CD4-positive, alpha-beta T cell treated with Interleukin-17A for 4 hours (primary cell): ENCODE data around the gene TBX20.

Source experiments
- DNase-seq: peaks from one replicate; pipeline ENCODE4 v3.0.0-alpha.2; 2020; ENCODE audit warnings: mixed read lengths

The TBX20 gene, protein sequence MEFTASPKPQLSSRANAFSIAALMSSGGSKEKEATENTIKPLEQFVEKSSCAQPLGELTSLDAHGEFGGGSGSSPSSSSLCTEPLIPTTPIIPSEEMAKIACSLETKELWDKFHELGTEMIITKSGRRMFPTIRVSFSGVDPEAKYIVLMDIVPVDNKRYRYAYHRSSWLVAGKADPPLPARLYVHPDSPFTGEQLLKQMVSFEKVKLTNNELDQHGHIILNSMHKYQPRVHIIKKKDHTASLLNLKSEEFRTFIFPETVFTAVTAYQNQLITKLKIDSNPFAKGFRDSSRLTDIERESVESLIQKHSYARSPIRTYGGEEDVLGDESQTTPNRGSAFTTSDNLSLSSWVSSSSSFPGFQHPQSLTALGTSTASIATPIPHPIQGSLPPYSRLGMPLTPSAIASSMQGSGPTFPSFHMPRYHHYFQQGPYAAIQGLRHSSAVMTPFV

DNA sequence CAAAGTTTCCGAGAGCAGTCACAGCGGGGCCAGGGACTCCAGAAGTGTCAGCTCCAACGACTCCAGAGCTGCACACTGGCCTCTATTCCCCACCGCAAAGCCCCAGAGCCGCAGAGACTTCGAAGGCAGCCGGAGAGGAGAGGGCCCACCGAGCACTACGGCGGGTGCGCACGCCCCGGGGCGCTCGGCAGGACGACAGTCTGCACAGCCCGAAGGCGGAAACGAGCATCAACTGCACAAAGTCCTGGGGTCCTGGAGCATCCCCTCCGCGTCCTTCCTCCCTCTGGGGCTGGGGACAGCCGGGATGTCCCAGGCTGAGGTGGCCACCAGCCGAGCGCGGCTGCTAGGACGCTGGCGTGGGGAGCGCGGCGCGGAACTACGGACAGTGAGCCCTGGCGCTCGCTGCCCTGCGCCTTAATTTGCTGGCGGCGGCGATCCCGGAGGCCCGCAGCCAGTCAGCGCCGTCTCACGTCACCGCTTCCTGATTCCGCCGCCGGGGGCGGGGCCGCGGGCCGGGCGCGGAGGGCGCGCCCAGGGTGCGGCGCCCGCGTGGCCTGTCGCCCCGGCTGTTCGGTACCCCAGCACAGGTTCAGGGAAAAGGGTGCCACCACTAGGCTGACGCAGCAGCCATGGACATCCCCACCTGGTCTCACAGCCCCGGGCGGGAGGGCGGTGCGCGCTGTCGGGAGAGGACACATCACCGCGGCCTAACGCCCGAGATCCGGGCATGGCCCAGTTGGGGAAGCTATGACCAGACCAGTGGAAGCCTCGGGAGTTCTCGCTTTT, at the start of gene TBX20:
Gene TBX20, minus strand, starts transcription at position 391 of the 786 bp plus-strand sequence. CDS start 480 bp downstream, outside the sequence.
- no peak for DNase-seq

GRCh38 chr7:35289376-35289775, 35.5 kb upstream of the TBX20 start:
- no peak for DNase-seq

GRCh38 chr7:35286986-35287385, 33.1 kb upstream of the TBX20 start:
- DNase-seq: no peak

GRCh38 chr7:35286422-35286821, 32.5 kb upstream of the TBX20 start:
- no peak for DNase-seq

GRCh38 chr7:35285799-35286198, 31.9 kb upstream of the TBX20 start:
- DNase-seq: no peak

- DNase-seq: no peak
These were observed 27.0 kb upstream of the TBX20 start for GRCh38 chr7:35280902-35281301.

GRCh38 chr7:35277359-35277758, 23.5 kb upstream of the TBX20 start:
- DNase-seq: no peak

GRCh38 chr7:35272246-35272645, 18.3 kb upstream of the TBX20 start:
- DNase-seq: no peak

GRCh38 chr7:35268953-35269352, 15.1 kb upstream of the TBX20 start:
- no peak for DNase-seq

GRCh38 chr7:35267411-35267810, 13.5 kb upstream of the TBX20 start:
- DNase-seq: no peak

GRCh38 chr7:35263396-35263795, 9.5 kb upstream of the TBX20 start:
- DNase-seq: no peak

- DNase-seq: no peak
These were observed 7.8 kb upstream of the TBX20 start for GRCh38 chr7:35261476-35262285.

- DNase-seq: no peak
These were observed 7.1 kb upstream of the TBX20 start for GRCh38 chr7:35261041-35261440.

- no peak for DNase-seq
These were observed 6.3 kb upstream of the TBX20 start for GRCh38 chr7:35260246-35260645.

GRCh38 chr7:35259523-35259908, 5.6 kb upstream of the TBX20 start:
- no peak for DNase-seq

GRCh38 chr7:35258868-35259522, 5.1 kb upstream of the TBX20 start:
- no peak for DNase-seq

DNA sequence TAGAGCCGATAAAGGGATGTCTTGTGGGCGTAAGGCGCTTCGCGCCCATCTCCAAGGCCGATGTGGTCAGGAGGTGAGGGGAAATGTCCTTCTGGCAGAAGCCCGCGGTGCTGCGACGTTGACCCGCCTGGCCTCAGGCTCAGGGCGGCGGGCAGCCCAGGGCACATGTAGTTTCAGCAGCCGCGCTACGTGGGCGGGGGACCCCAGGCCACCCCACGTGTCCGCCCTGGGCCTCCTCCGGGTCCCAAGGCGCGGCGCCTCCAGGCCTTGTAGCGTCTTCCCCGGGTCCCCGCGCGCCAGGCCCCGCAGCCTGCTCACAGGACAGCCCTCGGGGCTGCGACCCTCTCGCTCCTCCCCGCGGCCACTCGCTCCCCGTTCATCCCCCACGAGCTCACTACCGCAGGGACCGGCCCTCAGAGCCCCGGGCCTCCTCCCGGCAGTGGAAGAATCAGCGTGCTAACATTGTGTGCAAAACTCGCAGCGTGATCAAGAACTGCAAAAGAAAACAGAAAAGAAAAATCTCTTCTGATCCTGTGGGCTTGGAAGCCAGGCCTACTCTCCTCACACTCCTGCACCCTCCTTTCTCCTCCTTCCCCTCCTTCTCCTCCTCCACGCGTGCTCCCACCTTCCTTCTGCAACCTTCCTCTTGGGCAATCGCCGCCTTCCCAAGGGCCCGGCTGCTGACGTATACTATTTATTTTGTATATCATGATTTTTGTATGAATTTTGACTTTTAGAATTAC, 4.4 kb upstream of the TBX20 start:
- no peak for DNase-seq

DNA sequence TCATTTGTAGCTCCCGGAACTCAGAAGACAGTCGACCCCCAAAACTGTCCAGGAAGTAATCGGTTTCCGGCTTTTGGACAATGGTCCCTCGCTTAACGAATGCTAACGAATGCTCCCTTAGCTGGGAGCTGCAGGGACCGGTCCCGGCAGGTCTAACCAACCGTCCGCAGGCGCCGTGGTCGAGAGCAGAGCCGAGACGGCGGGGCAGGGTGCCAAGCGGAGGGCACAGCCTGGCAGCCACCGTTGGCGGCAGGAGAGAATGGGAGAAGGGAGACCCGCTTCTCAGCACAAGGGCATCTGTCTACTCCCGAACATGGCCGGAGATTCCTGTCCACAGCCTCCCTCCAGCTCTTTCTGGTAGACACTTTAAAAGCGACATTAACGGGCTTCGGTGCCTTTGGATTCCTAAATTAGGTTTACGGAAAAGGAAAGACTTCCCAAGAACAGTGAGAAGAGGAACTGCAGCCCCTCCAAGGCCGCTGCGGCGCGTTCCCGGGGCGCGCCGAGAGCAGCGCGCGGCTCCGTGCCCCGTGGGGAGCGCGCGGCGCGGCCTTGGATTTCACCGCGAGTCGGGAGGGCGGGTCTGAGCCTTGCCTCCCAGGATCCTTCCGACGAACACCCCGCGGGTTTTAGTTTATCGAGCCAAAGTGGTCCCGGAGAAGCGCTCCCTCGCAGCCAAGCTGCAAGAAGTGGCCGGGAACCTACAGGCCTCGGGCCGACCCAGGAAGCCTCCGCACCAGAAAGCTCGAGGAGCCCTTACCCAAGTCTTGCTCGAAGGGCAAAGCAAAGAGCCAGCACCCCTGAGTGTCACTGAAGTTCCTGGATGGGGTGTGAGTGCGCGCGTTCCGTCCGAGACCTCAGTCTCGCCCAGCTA, 3.6 kb upstream of the TBX20 start:
- no peak for DNase-seq

GRCh38 chr7:35256256-35257175, 2.6 kb upstream of the TBX20 start:
- no peak for DNase-seq
